WERI-Rb-1 (cell line): ENCODE results near the gene STK32A.

ENCODE experiments used
- DNase-seq: peaks from one replicate; pipeline ENCODE4 v3.0.0-alpha.2; 2020
- H3K27ac ChIP-seq: fragments of 250-450 bp; sonication (Bioruptor Pico); 2 replicates; pipeline ENCODE4 v1.5.1; 2020; ENCODE audit warnings: mild to moderate bottlenecking, moderate library complexity
- H3K27me3 ChIP-seq: fragments of 250-450 bp; sonication (Bioruptor Pico); 2 replicates; pipeline ENCODE4 v1.5.1; 2021; ENCODE audit warnings: mild to moderate bottlenecking, low read depth, moderate library complexity; ENCODE audit not compliant: insufficient read depth, severe bottlenecking
- H3K36me3 ChIP-seq: fragments of 250-450 bp; sonication (Bioruptor Pico); 2 replicates; pipeline ENCODE4 v1.5.1; 2020; ENCODE audit warnings: mild to moderate bottlenecking, moderate library complexity
- H3K4me3 ChIP-seq: 2 replicates; pipeline ENCODE4 v1.5.1; 2011; ENCODE audit warnings: low read depth, mild to moderate bottlenecking, control low read depth, low read length
- H3K9me3 ChIP-seq: fragments of 250-450 bp; sonication (Bioruptor Pico); 2 replicates; pipeline ENCODE4 v1.5.1; 2021; ENCODE audit warnings: mild to moderate bottlenecking, moderate library complexity; ENCODE audit not compliant: severe bottlenecking
- TF ChIP-seq, protein P1 (sequence below): IDR thresholded peaks from 2 replicates; pipeline ENCODE4 v1.5.1; 2011; ENCODE audit warnings: low read depth, mild to moderate bottlenecking, control low read depth, inconsistent platforms, low read length

STK32A gene

DNA sequence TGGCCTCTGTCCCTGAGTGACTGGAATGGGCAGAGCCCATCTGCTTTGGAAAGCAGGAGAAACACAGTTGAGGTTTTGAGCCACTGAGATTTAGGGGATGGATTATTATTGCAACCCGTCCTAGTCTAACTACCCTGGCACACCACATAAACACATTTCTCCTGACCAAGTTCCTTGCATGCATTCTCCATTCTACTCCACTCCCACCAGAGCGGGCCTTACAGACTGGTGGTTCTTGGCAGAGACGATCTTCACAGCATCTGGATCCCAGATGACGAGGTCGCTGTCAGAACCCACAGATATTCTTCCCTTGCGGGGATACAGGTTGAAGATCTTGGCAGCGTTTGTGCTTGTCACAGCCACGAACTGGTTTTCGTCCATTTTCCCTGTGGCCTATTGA lies 164.0 kb downstream of the STK32A start:
- no peak overlapping the region for H3K27ac ChIP-seq
- H3K27me3 ChIP-seq: no peaks in the 10 kb centered on the region
- no peak overlapping the region for H3K4me3 ChIP-seq
- TF ChIP-seq, protein P1, sequence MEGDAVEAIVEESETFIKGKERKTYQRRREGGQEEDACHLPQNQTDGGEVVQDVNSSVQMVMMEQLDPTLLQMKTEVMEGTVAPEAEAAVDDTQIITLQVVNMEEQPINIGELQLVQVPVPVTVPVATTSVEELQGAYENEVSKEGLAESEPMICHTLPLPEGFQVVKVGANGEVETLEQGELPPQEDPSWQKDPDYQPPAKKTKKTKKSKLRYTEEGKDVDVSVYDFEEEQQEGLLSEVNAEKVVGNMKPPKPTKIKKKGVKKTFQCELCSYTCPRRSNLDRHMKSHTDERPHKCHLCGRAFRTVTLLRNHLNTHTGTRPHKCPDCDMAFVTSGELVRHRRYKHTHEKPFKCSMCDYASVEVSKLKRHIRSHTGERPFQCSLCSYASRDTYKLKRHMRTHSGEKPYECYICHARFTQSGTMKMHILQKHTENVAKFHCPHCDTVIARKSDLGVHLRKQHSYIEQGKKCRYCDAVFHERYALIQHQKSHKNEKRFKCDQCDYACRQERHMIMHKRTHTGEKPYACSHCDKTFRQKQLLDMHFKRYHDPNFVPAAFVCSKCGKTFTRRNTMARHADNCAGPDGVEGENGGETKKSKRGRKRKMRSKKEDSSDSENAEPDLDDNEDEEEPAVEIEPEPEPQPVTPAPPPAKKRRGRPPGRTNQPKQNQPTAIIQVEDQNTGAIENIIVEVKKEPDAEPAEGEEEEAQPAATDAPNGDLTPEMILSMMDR: no peak
- DNase-seq: no peak
- H3K36me3 ChIP-seq: peaks cover 94% of the 10 kb centered on the region
- no peaks in the 10 kb centered on the region for H3K9me3 ChIP-seq

DNA sequence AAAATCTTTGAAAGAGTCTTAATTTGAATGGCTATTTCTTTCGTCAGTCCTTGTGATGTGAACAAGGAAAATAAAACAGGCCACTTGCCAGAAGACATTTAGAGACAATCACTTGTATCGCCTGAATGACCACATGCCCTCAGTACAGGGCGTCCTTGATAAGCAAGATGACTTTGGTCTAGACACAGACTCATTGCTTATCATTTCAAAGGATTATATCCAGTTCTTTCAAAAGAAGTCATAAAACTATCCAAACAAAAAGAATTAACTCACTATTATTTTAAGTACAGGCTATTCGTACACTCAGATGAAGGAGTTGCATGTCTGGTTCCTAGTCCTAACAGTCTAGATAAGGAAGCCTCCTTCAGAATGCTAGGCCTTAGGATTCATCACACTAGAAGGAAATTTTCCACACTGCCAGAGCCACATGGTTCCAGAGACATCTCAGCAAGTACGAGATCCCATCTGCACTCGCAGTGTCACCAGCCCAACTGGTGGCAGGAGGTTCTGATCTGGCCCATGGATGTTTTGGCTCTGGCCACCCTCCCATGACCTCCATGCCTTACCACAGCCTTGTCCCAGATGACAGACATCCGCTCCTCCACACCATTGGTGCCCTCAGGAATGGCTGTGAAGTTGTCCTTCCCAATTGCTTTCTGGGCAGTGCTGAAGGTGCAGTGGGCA lies 165.4 kb downstream of the STK32A start:
- no peaks in the 10 kb centered on the region for H3K27me3 ChIP-seq
- TF ChIP-seq, protein P1: no peak
- no peak overlapping the region for H3K4me3 ChIP-seq
- H3K36me3 ChIP-seq: peaks cover 95% of the 10 kb centered on the region
- H3K9me3 ChIP-seq: no peaks in the 10 kb centered on the region
- DNase-seq: no peak
- H3K27ac ChIP-seq: no peak overlapping the region

GRCh38 chr5:147400881-147401280 lies 166.1 kb downstream of the STK32A start:
- no peak overlapping the region for H3K27ac ChIP-seq
- DNase-seq: no peak
- no peaks in the 10 kb centered on the region for H3K27me3 ChIP-seq
- TF ChIP-seq, protein P1: no peak
- peaks cover 95% of the 10 kb centered on the region for H3K36me3 ChIP-seq
- H3K9me3 ChIP-seq: no peaks in the 10 kb centered on the region
- no peak overlapping the region for H3K4me3 ChIP-seq

GRCh38 chr5:147403651-147404640 lies 169.1 kb downstream of the STK32A start:
- no peak for DNase-seq
- Histone ChIP-seq H3K27ac (no peak overlapping the region), H3K9me3 (no peaks in the 10 kb centered on the region), H3K36me3 (peaks cover 98% of the 10 kb centered on the region), H3K4me3 (no peak overlapping the region), H3K27me3 (no peaks in the 10 kb centered on the region)
- TF ChIP-seq, protein P1: no peak

DNA sequence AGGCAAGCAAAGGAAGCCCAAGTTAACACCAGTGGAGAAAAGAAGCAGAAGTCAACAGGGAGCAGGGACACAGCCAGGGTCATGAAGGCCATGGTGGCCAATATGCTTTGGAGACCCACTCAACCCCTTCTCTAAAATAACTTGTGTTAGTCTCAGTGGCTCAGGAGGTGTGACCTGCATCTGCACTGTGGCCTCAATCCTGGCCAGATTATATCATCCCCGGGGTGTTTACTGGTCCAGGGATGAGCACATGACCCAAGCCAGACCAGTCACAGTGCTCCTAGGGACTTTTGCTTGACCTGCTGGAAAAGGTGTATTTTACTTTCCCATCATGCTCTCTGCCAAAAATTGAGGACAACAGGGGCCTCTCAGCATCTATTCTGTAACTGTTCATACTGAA lies 169.9 kb downstream of the STK32A start:
- H3K27me3 ChIP-seq: no peaks in the 10 kb centered on the region
- H3K27ac ChIP-seq: no peak overlapping the region
- H3K4me3 ChIP-seq: no peak overlapping the region
- H3K36me3 ChIP-seq: peaks cover 98% of the 10 kb centered on the region
- TF ChIP-seq, protein P1: no peak
- no peak for DNase-seq
- H3K9me3 ChIP-seq: no peaks in the 10 kb centered on the region
